ENCODE results near the gene PLXNA2. TPM values are rescaled to one million over a fixed set of nuclear protein-coding genes. Genes with fewer than 3 reads are reported as not detected.

Gene PLXNA2
- total RNA-seq, 2 donors from 2014 or later = 44.5 to 51.6 TPM

- intact Hi-C loops (cut with DNase I) = loop anchor here (10.0 kb wide), 1 partner anchor 106 kb away; no protein-coding TSS in a partner anchor
Observed at GRCh38 chr1:208240662-208241355, 3.4 kb downstream of the PLXNA2 start.

GRCh38 chr1:208239473-208240381, 4.5 kb downstream of the PLXNA2 start:
- WGBS, 2 donors = 27 to 28% methylated on average over 10 of the region's 10 CpGs
- DNase-seq (peak; percentile 54 to 77 (median 70)), ATAC-seq (peak; percentile 40)
- intact Hi-C loops (cut with DNase I) = loop anchor here (10.0 kb wide), 1 partner anchor 105 kb away; no protein-coding TSS in a partner anchor
- Histone ChIP-seq H3K9me3 (no peaks in the 10 kb centered on the region), H3K27ac (peak overlapping the region; percentile 82 to 90 (median 88)), H3K4me3 (no peak overlapping the region), H3K36me3 (replicated peaks in 1 of 2; ENCODE audit: insufficient read depth in 1 of 2, low read depth in 2 of 2) (no peaks in the 10 kb centered on the region), H3K27me3 (no peaks in the 10 kb centered on the region), H3K4me1 (peaks cover 80% of the 10 kb centered on the region)
- TF ChIP-seq POLR2A (IDR thresholded peaks at IDR 0.05) (peak; percentile 17 to 54 (median 52)), CTCF (IDR thresholded peaks at IDR 0.05) (no peak)

More at GRCh38 chr1:208240662-208241355, 3.4 kb downstream of the PLXNA2 start:
- Histone ChIP-seq H3K4me1 (peaks cover 77% of the 10 kb centered on the region), H3K36me3 (replicated peaks in 1 of 2; ENCODE audit: insufficient read depth in 1 of 2, low read depth in 2 of 2) (no peaks in the 10 kb centered on the region), H3K27ac (peak overlapping the region; percentile 82 to 90 (median 88)), H3K4me3 (peak overlapping the region in 1 of 2 donors; percentile 99), H3K9me3 (no peaks in the 10 kb centered on the region), H3K27me3 (no peaks in the 10 kb centered on the region)
- ATAC-seq = no peak
- DNase-seq = peak in 1 of 4 donors; percentile 37
- TF ChIP-seq POLR2A (IDR thresholded peaks at IDR 0.05) (no peak), CTCF (IDR thresholded peaks at IDR 0.05) (no peak)
- 30 to 36% methylated on average over 3 of the region's 3 CpGs for WGBS, 2 donors

- ATAC-seq (peak; percentile 28), DNase-seq (peak in 1 of 4 donors; percentile 42)
- no peaks in the 10 kb centered on the region for H3K36me3 ChIP-seq (replicated peaks in 1 of 2; ENCODE audit: insufficient read depth in 1 of 2, low read depth in 2 of 2)
- intact Hi-C loops (cut with DNase I) = no loop called here
- no peak overlapping the region for H3K4me3 ChIP-seq
- WGBS, 2 donors = 25 to 29% methylated on average over 9 of the region's 9 CpGs
- no peaks in the 10 kb centered on the region for H3K9me3 ChIP-seq
- H3K27ac ChIP-seq = peak overlapping the region; percentile 82 to 90 (median 88)
- H3K4me1 ChIP-seq = peaks cover 85% of the 10 kb centered on the region
- H3K27me3 ChIP-seq = no peaks in the 10 kb centered on the region
- TF ChIP-seq CTCF (IDR thresholded peaks at IDR 0.05) (peak; percentile 43 to 69 (median 57)), POLR2A (IDR thresholded peaks at IDR 0.05) (no peak)
Observed at GRCh38 chr1:208238710-208239472, 5.3 kb downstream of the PLXNA2 start.

GRCh38 chr1:208237241-208237640, 6.9 kb downstream of the PLXNA2 start:
- 59 to 61% methylated on average over 8 of the region's 8 CpGs for WGBS, 2 donors
- TF ChIP-seq POLR2A (IDR thresholded peaks at IDR 0.05) = no peak
- no peak for TF ChIP-seq CTCF (IDR thresholded peaks at IDR 0.05)

More at GRCh38 chr1:208237241-208237640, 6.9 kb downstream of the PLXNA2 start:
- ATAC-seq (no peak), DNase-seq (no peak)
- intact Hi-C loops (cut with DNase I) = no loop called here
- Histone ChIP-seq H3K36me3 (replicated peaks in 1 of 2; ENCODE audit: insufficient read depth in 1 of 2, low read depth in 2 of 2) (no peaks in the 10 kb centered on the region), H3K27ac (peak overlapping the region in 3 of 4 donors; percentile 68 to 89 (median 71)), H3K9me3 (no peaks in the 10 kb centered on the region), H3K4me3 (no peak overlapping the region), H3K27me3 (no peaks in the 10 kb centered on the region), H3K4me1 (peaks cover 94% of the 10 kb centered on the region)

Measured in body of pancreas (tissue), 4 donors.